ENCODE data around the gene C17orf75.

- TF ChIP-seq, protein P1, sequence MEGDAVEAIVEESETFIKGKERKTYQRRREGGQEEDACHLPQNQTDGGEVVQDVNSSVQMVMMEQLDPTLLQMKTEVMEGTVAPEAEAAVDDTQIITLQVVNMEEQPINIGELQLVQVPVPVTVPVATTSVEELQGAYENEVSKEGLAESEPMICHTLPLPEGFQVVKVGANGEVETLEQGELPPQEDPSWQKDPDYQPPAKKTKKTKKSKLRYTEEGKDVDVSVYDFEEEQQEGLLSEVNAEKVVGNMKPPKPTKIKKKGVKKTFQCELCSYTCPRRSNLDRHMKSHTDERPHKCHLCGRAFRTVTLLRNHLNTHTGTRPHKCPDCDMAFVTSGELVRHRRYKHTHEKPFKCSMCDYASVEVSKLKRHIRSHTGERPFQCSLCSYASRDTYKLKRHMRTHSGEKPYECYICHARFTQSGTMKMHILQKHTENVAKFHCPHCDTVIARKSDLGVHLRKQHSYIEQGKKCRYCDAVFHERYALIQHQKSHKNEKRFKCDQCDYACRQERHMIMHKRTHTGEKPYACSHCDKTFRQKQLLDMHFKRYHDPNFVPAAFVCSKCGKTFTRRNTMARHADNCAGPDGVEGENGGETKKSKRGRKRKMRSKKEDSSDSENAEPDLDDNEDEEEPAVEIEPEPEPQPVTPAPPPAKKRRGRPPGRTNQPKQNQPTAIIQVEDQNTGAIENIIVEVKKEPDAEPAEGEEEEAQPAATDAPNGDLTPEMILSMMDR (IDR thresholded peaks at IDR 0.05 in 2 of 3, conservative IDR thresholded peaks at IDR 0.05 in 1 of 3; ENCODE audit: borderline replicate concordance in 1 of 3, insufficient read depth in 1 of 3, low read depth in 2 of 3, low read length in 2 of 3): no peak
- TF ChIP-seq TCF7L2 (IDR thresholded peaks at IDR 0.05; ENCODE audit: borderline replicate concordance, extremely low read depth, insufficient read depth, insufficient read length) (no peak), CEBPB (IDR thresholded peaks at IDR 0.05; ENCODE audit: low read depth) (no peak), EZH2phosphoT487 (IDR thresholded peaks at IDR 0.05; ENCODE audit: borderline replicate concordance) (no peak), POLR2A (IDR thresholded peaks at IDR 0.05; ENCODE audit: borderline replicate concordance, extremely low read depth, insufficient read depth, insufficient read length) (no peak), EGR1 (IDR thresholded peaks at IDR 0.05; ENCODE audit: low read depth) (no peak)
Observed at GRCh38 chr17:32345951-32346600, 4.1 kb upstream of the C17orf75 start.

Data from HCT116 (cell line).